Measurements from ENCODE around the gene UBA6.

Gene UBA6

DNA sequence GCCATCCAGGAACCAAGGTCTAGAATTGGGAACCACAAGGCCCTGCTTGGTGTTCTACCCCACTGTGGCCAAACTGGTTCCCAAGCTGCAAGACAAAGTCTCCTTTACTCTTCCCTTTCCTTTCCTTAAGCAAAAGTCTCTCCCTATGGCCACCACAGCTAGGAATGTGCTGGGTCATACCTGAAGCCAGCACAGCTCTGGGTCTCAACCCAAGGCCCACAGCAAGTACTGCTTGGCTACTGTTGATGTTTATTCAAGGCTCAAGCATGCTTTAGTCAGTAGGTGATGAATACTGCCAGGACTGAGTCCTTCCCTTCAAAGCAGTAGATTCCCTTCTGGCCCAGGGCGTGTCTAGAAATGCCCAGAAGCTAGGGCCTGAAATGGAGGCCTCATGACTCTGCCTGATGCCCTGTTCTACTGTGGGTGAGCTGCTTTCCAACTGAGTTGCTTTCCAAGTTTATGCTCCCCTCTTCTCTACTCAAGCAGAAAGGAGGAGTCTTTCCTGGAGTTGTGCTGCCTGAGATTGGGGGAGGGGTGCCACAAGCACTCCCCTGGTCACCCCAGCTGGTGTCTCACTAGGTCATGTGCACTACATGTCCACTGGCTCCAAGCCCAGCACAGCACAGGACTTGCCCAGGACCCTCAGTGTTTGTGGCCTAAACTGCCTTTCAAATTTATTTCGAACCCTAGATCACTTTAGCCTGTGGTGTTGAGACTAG is 97.5 kb downstream of the UBA6 start:
- Mint-ChIP-seq H3K36me3 (ENCODE audit: low read depth) (peaks cover 12% of the 10 kb centered on the region), H3K27ac (no peak overlapping the region)

GRCh38 chr4:67593741-67594175 is 107.2 kb downstream of the UBA6 start:
- Mint-ChIP-seq H3K4me3 (no peak overlapping the region), H3K4me1 (ENCODE audit: low read depth) (no peaks in the 10 kb centered on the region), H3K27me3 (no peaks in the 10 kb centered on the region), H3K36me3 (ENCODE audit: low read depth) (peaks cover 6% of the 10 kb centered on the region), H3K9me3 (peaks cover 3% of the 10 kb centered on the region), H3K27ac (no peak overlapping the region)
- no peak for DNase-seq

More for the DNA sequence above, 97.5 kb downstream of the UBA6 start:
- Mint-ChIP-seq H3K27me3 (peaks cover 2% of the 10 kb centered on the region), H3K9me3 (peaks cover 10% of the 10 kb centered on the region), H3K4me3 (no peak overlapping the region), H3K4me1 (ENCODE audit: low read depth) (no peaks in the 10 kb centered on the region)
- no peak for DNase-seq

DNA sequence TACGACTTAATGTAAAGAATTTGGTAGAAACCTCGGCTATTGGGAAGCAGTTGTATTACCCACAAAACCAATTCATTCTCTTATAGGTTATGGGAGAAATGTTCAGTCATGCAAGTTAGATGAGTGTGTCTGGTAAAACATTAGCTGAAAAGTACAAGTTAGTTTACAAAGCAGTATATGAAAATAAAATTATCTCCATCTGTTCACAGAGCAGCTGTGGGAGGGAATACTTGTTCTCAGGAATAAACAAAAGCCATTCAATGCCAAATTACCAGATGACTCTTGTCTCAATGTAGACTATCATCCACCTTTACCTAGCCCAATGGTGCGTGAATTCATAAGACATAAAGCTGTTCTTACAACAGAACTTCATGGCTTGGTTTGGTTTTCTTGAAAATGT is 113.8 kb downstream of the UBA6 start:
- Mint-ChIP-seq H3K27ac (no peak overlapping the region), H3K4me1 (ENCODE audit: low read depth) (peaks cover 8% of the 10 kb centered on the region), H3K27me3 (no peaks in the 10 kb centered on the region), H3K4me3 (no peak overlapping the region), H3K36me3 (ENCODE audit: low read depth) (no peaks in the 10 kb centered on the region), H3K9me3 (no peaks in the 10 kb centered on the region)
- DNase-seq: no peak

DNA sequence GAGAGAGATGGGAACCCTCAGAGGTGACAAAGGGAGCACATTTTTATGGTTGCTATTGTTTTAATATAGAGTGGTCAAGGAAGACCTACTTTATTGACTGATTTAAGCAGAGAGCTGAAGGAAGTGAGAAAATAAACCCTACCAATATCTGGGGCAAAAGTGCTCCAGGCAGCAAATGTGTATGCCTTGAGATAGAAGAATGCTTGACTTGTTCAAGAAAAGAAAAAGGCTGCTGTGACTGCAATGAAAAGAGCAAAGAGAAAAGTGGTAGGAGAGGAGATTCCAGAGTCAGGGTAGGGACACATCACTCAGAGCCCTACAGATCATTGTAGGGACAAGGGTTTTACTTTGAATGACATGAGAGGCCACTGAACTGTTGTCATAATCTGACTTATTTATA is 116.5 kb downstream of the UBA6 start:
- Mint-ChIP-seq H3K9me3 (peaks cover under 1% of the 10 kb centered on the region), H3K4me3 (no peak overlapping the region), H3K27ac (no peak overlapping the region), H3K36me3 (ENCODE audit: low read depth) (no peaks in the 10 kb centered on the region), H3K27me3 (no peaks in the 10 kb centered on the region), H3K4me1 (ENCODE audit: low read depth) (peaks cover 26% of the 10 kb centered on the region)
- no peak for DNase-seq

GRCh38 chr4:67581913-67582312 is 119.0 kb downstream of the UBA6 start:
- Mint-ChIP-seq H3K27ac (no peak overlapping the region), H3K4me1 (ENCODE audit: low read depth) (peaks cover 33% of the 10 kb centered on the region), H3K4me3 (no peak overlapping the region)

DNA sequence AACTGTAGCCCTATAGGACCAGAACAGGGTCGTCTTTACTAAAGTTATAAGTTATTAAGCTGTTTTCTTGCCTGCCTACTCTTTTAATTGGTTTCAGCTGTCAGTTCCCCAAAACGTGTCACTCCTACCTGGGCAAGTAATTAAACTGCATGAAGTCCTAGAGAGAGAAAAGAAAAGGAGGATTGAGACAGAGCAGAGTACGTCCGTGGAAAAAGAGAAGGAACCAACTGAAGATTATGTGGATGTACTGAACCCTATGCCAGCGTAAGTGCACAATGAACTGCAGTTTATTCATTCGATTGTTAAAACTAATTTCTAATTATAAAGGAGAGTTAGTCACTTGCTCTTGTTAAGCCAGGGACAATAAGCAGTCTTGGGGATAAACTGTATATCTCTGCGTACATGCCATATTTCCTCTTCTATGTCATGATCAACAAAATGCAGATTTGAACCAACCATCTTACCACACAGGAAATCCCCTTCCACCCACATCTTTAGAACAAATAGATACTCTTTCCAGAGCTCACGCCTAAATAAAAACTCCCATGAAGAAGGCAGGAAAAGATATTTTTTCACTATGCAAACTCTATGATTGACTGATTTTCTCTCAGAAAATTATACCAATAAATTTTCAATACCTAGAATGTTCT is 119.6 kb downstream of the UBA6 start:
- no peak for DNase-seq
- Mint-ChIP-seq H3K9me3 (peaks cover 3% of the 10 kb centered on the region), H3K27ac (peak overlapping the region; percentile 56), H3K4me3 (peak overlapping the region; percentile 36), H3K36me3 (ENCODE audit: low read depth) (peaks cover 2% of the 10 kb centered on the region), H3K27me3 (no peaks in the 10 kb centered on the region), H3K4me1 (ENCODE audit: low read depth) (peaks cover 36% of the 10 kb centered on the region)

More at GRCh38 chr4:67581913-67582312, 119.0 kb downstream of the UBA6 start:
- Mint-ChIP-seq H3K9me3 (peaks cover 3% of the 10 kb centered on the region), H3K36me3 (ENCODE audit: low read depth) (peaks cover 2% of the 10 kb centered on the region), H3K27me3 (no peaks in the 10 kb centered on the region)
- no peak for DNase-seq

DNA sequence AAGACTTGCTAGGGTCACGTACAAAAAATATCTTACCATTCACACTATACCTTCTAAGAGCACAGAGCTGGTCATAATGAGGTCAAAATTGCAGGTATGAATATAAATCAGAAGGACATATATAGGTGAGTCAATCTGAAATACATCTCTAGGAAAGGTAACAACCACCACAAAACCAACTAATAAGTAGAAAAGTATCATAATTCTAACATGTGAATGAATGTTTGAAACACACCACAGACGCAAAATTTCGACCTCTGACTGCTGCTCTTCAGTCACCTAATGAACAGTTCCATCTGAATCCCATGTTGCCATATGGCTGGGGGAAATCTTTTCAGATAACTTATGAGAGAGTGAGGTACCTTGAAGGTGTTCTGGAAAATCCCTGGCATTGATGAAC is 120.4 kb downstream of the UBA6 start:
- no peak for DNase-seq
- Mint-ChIP-seq H3K4me1 (ENCODE audit: low read depth) (peaks cover 42% of the 10 kb centered on the region), H3K27ac (peak overlapping the region; percentile 56), H3K27me3 (no peaks in the 10 kb centered on the region), H3K36me3 (ENCODE audit: low read depth) (peaks cover 2% of the 10 kb centered on the region), H3K9me3 (peaks cover 3% of the 10 kb centered on the region), H3K4me3 (no peak overlapping the region)

- Mint-ChIP-seq H3K27me3 (no peaks in the 10 kb centered on the region), H3K4me3 (no peak overlapping the region), H3K27ac (no peak overlapping the region), H3K36me3 (ENCODE audit: low read depth) (peaks cover 2% of the 10 kb centered on the region), H3K9me3 (peaks cover 3% of the 10 kb centered on the region), H3K4me1 (ENCODE audit: low read depth) (peaks cover 56% of the 10 kb centered on the region)
- DNase-seq: no peak
Observed at GRCh38 chr4:67576538-67576937, 124.4 kb downstream of the UBA6 start.

- Mint-ChIP-seq H3K27me3 (no peaks in the 10 kb centered on the region), H3K4me1 (ENCODE audit: low read depth) (peaks cover 51% of the 10 kb centered on the region), H3K27ac (peak overlapping the region; percentile 76), H3K36me3 (ENCODE audit: low read depth) (peaks cover 2% of the 10 kb centered on the region), H3K9me3 (peaks cover 3% of the 10 kb centered on the region), H3K4me3 (peak overlapping the region; percentile 54)
- DNase-seq: no peak
Observed at GRCh38 chr4:67576059-67576466, 124.9 kb downstream of the UBA6 start.

GRCh38 chr4:67575232-67576058 is 125.5 kb downstream of the UBA6 start:
- peaks cover 2% of the 10 kb centered on the region for H3K36me3 Mint-ChIP-seq (ENCODE audit: low read depth)
- peaks cover 3% of the 10 kb centered on the region for H3K9me3 Mint-ChIP-seq
- H3K27ac Mint-ChIP-seq: peak overlapping the region; percentile 76
- peak overlapping the region; percentile 54 for H3K4me3 Mint-ChIP-seq
- DNase-seq: no peak
- peaks cover 45% of the 10 kb centered on the region for H3K4me1 Mint-ChIP-seq (ENCODE audit: low read depth)
- no peaks in the 10 kb centered on the region for H3K27me3 Mint-ChIP-seq

GRCh38 chr4:67573193-67573592 is 127.8 kb downstream of the UBA6 start:
- Mint-ChIP-seq H3K27ac (no peak overlapping the region), H3K36me3 (ENCODE audit: low read depth) (no peaks in the 10 kb centered on the region), H3K4me1 (ENCODE audit: low read depth) (peaks cover 43% of the 10 kb centered on the region), H3K27me3 (no peaks in the 10 kb centered on the region), H3K4me3 (no peak overlapping the region), H3K9me3 (no peaks in the 10 kb centered on the region)
- no peak for DNase-seq

- Mint-ChIP-seq H3K27ac (no peak overlapping the region), H3K4me3 (no peak overlapping the region), H3K36me3 (ENCODE audit: low read depth) (no peaks in the 10 kb centered on the region), H3K4me1 (ENCODE audit: low read depth) (peaks cover 39% of the 10 kb centered on the region), H3K27me3 (no peaks in the 10 kb centered on the region), H3K9me3 (no peaks in the 10 kb centered on the region)
- DNase-seq: no peak
Observed at GRCh38 chr4:67571975-67572374, 129.0 kb downstream of the UBA6 start.

GRCh38 chr4:67570537-67570936 is 130.4 kb downstream of the UBA6 start:
- Mint-ChIP-seq H3K4me3 (no peak overlapping the region), H3K4me1 (ENCODE audit: low read depth) (peaks cover 34% of the 10 kb centered on the region), H3K27ac (no peak overlapping the region), H3K36me3 (ENCODE audit: low read depth) (no peaks in the 10 kb centered on the region), H3K27me3 (no peaks in the 10 kb centered on the region), H3K9me3 (no peaks in the 10 kb centered on the region)
- no peak for DNase-seq

DNA sequence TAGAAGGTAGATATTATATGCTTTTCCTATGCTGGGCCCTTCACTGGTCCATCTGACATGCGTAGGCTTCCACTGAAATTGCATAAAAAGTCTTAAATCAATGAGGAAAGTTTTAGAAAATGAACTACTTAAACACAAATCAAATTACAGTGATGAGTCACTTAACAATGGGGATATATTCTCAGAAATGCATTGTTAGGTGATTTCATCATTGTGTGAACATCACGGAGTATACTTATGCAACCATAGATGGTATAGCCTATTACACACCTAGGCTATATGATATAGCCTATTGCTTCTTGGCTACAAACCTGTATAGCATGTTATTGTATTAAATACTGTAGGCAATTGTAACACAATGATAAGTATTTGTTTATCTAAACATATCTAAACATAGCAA is 132.1 kb downstream of the UBA6 start:
- Mint-ChIP-seq H3K4me3 (no peak overlapping the region), H3K4me1 (ENCODE audit: low read depth) (peaks cover 24% of the 10 kb centered on the region), H3K36me3 (ENCODE audit: low read depth) (no peaks in the 10 kb centered on the region), H3K27me3 (no peaks in the 10 kb centered on the region), H3K9me3 (no peaks in the 10 kb centered on the region), H3K27ac (no peak overlapping the region)
- DNase-seq: no peak

- DNase-seq: no peak
- no peaks in the 10 kb centered on the region for H3K9me3 Mint-ChIP-seq
- no peak overlapping the region for H3K4me3 Mint-ChIP-seq
- H3K27ac Mint-ChIP-seq: no peak overlapping the region
- no peaks in the 10 kb centered on the region for H3K36me3 Mint-ChIP-seq (ENCODE audit: low read depth)
- peaks cover 8% of the 10 kb centered on the region for H3K4me1 Mint-ChIP-seq (ENCODE audit: low read depth)
- no peaks in the 10 kb centered on the region for H3K27me3 Mint-ChIP-seq
Observed at GRCh38 chr4:67566335-67566734, 134.6 kb downstream of the UBA6 start.
